ENCODE data around the gene TMCO6.

GRCh38 chr5:140694276-140694675 lies 55.0 kb downstream of the TMCO6 start:
- TF ChIP-seq CTCF (IDR thresholded peaks at IDR 0.05; ENCODE audit: low read length) (no peak), EZH2 (IDR thresholded peaks at IDR 0.05; ENCODE audit: borderline replicate concordance, low read length) (no peak)
